Transverse colon (tissue), 4 donors: Measurements from ENCODE around the gene CRYBG2.

ENCODE experiments used
- EP300 ChIP-seq: sonication (generic); formaldehyde crosslinking; IDR thresholded peaks from one replicate; pipeline ENCODE4 v1.6.1; 2017; ENCODE audit warnings: antibody characterized with exemption, low read depth
- POLR2A ChIP-seq: fragments of 450-650 bp; IDR thresholded peaks from one replicate; pipeline ENCODE4 v1.6.1; 2016; ENCODE audit warnings: antibody characterized with exemption, mild to moderate bottlenecking, moderate library complexity
- POLR2AphosphoS5 ChIP-seq, 3 donors: sonication (generic); formaldehyde crosslinking; IDR thresholded peaks; one replicate each; pipeline ENCODE4 v1.6.1; 2016; ENCODE audit warnings: antibody characterized with exemption in 3 of 3
- TF ChIP-seq, protein P1 (sequence below), 5 experiments: fragments of 200-600 bp in 3 of 5; fragments of 450-650 bp in 2 of 5; sonication (generic) in 3 of 5; IDR thresholded peaks; 1 replicate in 2 of 5; 2 replicates in 3 of 5; pipeline ENCODE4 v1.5.1; 2016 to 2017; ENCODE audit warnings: antibody characterized with exemption in 5 of 5, inconsistent platforms in 3 of 5, mild to moderate bottlenecking in 2 of 5, moderate library complexity in 1 of 5

DNA sequence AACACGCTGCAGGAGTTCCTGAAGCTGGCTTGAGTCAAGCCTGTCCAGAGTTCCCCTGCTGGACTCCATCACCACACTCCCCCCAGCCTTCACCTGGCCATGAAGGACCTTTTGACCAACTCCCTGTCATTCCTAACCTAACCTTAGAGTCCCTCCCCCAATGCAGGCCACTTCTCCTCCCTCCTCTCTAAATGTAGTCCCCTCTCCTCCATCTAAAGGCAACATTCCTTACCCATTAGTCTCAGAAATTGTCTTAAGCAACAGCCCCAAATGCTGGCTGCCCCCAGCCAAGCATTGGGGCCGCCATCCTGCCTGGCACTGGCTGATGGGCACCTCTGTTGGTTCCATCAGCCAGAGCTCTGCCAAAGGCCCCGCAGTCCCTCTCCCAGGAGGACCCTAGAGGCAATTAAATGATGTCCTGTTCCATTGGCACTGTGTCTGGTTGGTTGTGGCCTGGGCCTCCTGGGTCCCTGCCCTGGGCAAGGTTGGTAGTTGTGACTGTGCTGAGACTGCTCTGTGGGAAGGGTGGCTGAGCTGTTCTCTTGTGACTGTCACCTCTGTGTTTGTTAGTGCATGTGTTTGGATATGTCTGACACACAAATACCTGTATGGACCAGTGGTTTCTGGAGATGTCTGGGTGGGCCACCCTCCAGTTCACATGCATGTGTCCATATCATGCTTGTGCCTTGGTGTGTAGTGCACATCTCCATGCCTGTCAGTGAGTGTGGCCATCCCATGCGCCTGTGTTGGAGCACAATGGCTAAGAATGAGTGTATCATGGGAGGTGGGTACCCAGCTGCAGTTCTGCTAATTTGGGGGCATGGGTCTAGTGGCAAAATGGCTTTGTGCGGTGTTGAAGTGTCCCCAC, 72.6 kb downstream of the CRYBG2 start:
- TF ChIP-seq, protein P1, sequence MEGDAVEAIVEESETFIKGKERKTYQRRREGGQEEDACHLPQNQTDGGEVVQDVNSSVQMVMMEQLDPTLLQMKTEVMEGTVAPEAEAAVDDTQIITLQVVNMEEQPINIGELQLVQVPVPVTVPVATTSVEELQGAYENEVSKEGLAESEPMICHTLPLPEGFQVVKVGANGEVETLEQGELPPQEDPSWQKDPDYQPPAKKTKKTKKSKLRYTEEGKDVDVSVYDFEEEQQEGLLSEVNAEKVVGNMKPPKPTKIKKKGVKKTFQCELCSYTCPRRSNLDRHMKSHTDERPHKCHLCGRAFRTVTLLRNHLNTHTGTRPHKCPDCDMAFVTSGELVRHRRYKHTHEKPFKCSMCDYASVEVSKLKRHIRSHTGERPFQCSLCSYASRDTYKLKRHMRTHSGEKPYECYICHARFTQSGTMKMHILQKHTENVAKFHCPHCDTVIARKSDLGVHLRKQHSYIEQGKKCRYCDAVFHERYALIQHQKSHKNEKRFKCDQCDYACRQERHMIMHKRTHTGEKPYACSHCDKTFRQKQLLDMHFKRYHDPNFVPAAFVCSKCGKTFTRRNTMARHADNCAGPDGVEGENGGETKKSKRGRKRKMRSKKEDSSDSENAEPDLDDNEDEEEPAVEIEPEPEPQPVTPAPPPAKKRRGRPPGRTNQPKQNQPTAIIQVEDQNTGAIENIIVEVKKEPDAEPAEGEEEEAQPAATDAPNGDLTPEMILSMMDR (IDR thresholded peaks at IDR 0.05) = no peak
- TF ChIP-seq POLR2A (no peak), EP300 (no peak), POLR2AphosphoS5 (IDR thresholded peaks at IDR 0.05) (no peak)
